ENCODE results near the gene SLC26A8. TPM values are rescaled to one million over a fixed set of nuclear protein-coding genes. Genes with fewer than 3 reads are reported as not detected.
A peak's percentile ranks its signal among the peaks of the same experiment; 100 is the strongest.

SLC26A8 gene
- total RNA-seq, 1 donor from 2014 or later, result under 0.01 TPM

GRCh38 chr6:35897036-35897435, 127.4 kb downstream of the SLC26A8 start:
- Histone ChIP-seq H3K9ac (ENCODE audit: low read depth in 1 of 3, low read length in 3 of 3) (peak overlapping the region in 1 of 3 donors; percentile 37), H3K36me3 (ENCODE audit: control insufficient read depth in 3 of 3, insufficient read depth in 3 of 3, low read length in 3 of 3) (no peaks in the 10 kb centered on the region), H3K4me3 (ENCODE audit: low read length in 3 of 3) (no peak overlapping the region), H3K27me3 (ENCODE audit: control insufficient read depth in 3 of 3, insufficient read depth in 3 of 3, low read length in 3 of 3) (no peaks in the 10 kb centered on the region), H3K4me1 (ENCODE audit: control insufficient read depth in 3 of 3, insufficient read depth in 3 of 3, low read length in 3 of 3) (no peaks in the 10 kb centered on the region), H3K9me3 (ENCODE audit: control insufficient read depth in 3 of 3, low read length in 3 of 3) (no peaks in the 10 kb centered on the region), H3K27ac (ENCODE audit: low read depth, low read length) (no peak overlapping the region)

- H3K9me3 ChIP-seq (ENCODE audit: control insufficient read depth in 3 of 3, low read length in 3 of 3), result no peaks in the 10 kb centered on the region
- H3K9ac ChIP-seq (ENCODE audit: low read depth in 1 of 3, low read length in 3 of 3), result no peak overlapping the region
- H3K4me3 ChIP-seq (ENCODE audit: low read length in 3 of 3), result no peak overlapping the region
- H3K27ac ChIP-seq (ENCODE audit: low read depth, low read length), result no peak overlapping the region
- H3K4me1 ChIP-seq (ENCODE audit: control insufficient read depth in 3 of 3, insufficient read depth in 3 of 3, low read length in 3 of 3), result no peaks in the 10 kb centered on the region
- no peaks in the 10 kb centered on the region for H3K36me3 ChIP-seq (ENCODE audit: control insufficient read depth in 3 of 3, insufficient read depth in 3 of 3, low read length in 3 of 3)
- no peaks in the 10 kb centered on the region for H3K27me3 ChIP-seq (ENCODE audit: control insufficient read depth in 3 of 3, insufficient read depth in 3 of 3, low read length in 3 of 3)
Measured at GRCh38 chr6:35896228-35896627, 128.2 kb downstream of the SLC26A8 start.

- no peak overlapping the region for H3K9ac ChIP-seq (ENCODE audit: low read depth in 1 of 3, low read length in 3 of 3)
Measured at GRCh38 chr6:35895560-35895959, 128.9 kb downstream of the SLC26A8 start.

GRCh38 chr6:35894776-35895175, 129.7 kb downstream of the SLC26A8 start:
- Histone ChIP-seq H3K9me3 (ENCODE audit: control insufficient read depth in 3 of 3, low read length in 3 of 3) (no peaks in the 10 kb centered on the region), H3K4me3 (ENCODE audit: low read length in 3 of 3) (no peak overlapping the region), H3K36me3 (ENCODE audit: control insufficient read depth in 3 of 3, insufficient read depth in 3 of 3, low read length in 3 of 3) (no peaks in the 10 kb centered on the region), H3K27ac (ENCODE audit: low read depth, low read length) (no peak overlapping the region), H3K27me3 (ENCODE audit: control insufficient read depth in 3 of 3, insufficient read depth in 3 of 3, low read length in 3 of 3) (no peaks in the 10 kb centered on the region), H3K9ac (ENCODE audit: low read depth in 1 of 3, low read length in 3 of 3) (no peak overlapping the region), H3K4me1 (ENCODE audit: control insufficient read depth in 3 of 3, insufficient read depth in 3 of 3, low read length in 3 of 3) (no peaks in the 10 kb centered on the region)

More at GRCh38 chr6:35895560-35895959, 128.9 kb downstream of the SLC26A8 start:
- H3K4me1 ChIP-seq (ENCODE audit: control insufficient read depth in 3 of 3, insufficient read depth in 3 of 3, low read length in 3 of 3), result no peaks in the 10 kb centered on the region
- H3K36me3 ChIP-seq (ENCODE audit: control insufficient read depth in 3 of 3, insufficient read depth in 3 of 3, low read length in 3 of 3), result no peaks in the 10 kb centered on the region
- H3K27ac ChIP-seq (ENCODE audit: low read depth, low read length), result no peak overlapping the region
- no peaks in the 10 kb centered on the region for H3K27me3 ChIP-seq (ENCODE audit: control insufficient read depth in 3 of 3, insufficient read depth in 3 of 3, low read length in 3 of 3)
- no peaks in the 10 kb centered on the region for H3K9me3 ChIP-seq (ENCODE audit: control insufficient read depth in 3 of 3, low read length in 3 of 3)
- no peak overlapping the region for H3K4me3 ChIP-seq (ENCODE audit: low read length in 3 of 3)

Other genes starting within 250 kb of the SLC26A8 start
- not detected for gene CLPSL2, start 248.0 kb downstream of the SLC26A8 start, total RNA-seq
- not detected for gene CLPSL1, start 243.6 kb downstream of the SLC26A8 start, total RNA-seq
- not detected for gene CLPS, start 227.3 kb downstream of the SLC26A8 start, total RNA-seq
- not detected for gene LHFPL5, start 219.3 kb downstream of the SLC26A8 start, total RNA-seq
- gene SRPK1, start 103.5 kb downstream of the SLC26A8 start, total RNA-seq, result 15.1 TPM
- gene MAPK14, start 3.2 kb upstream of the SLC26A8 start, total RNA-seq, result 38.1 TPM
- gene MAPK13, start 105.9 kb upstream of the SLC26A8 start, total RNA-seq, result 3.1 TPM
- 12.5 TPM for gene BRPF3, start 172.1 kb upstream of the SLC26A8 start, total RNA-seq
- gene PNPLA1, start 245.4 kb upstream of the SLC26A8 start, total RNA-seq, result not detected

All from skeletal muscle tissue (tissue), 4 donors.